K562 (cell line): ENCODE results near the gene CUL9. TPM values are rescaled to one million over a fixed set of nuclear protein-coding genes. Genes with fewer than 3 reads are reported as not detected.

Experiments
- CAMTA2 ChIP-seq: fragments of 250-450 bp; sonication (Bioruptor Pico); conservative IDR thresholded peaks from 2 replicates; pipeline ENCODE4 v1.5.1; 2022
- CBX8 ChIP-seq: fragments of 200-600 bp; sonication (generic); IDR thresholded peaks from 2 replicates; pipeline ENCODE4 v1.6.1; 2012; ENCODE audit warnings: borderline replicate concordance, mixed run types, low read depth, mild to moderate bottlenecking, moderate library complexity, mixed read lengths, low read length, control low read depth, inconsistent platforms; ENCODE audit not compliant: poor library complexity, severe bottlenecking; ENCODE audit errors: extremely low read depth
- CHD4 ChIP-seq: fragments of 200-600 bp; sonication (generic); IDR thresholded peaks from 3 replicates; pipeline ENCODE4 v1.6.1; 2012; ENCODE audit warnings: low read depth, mild to moderate bottlenecking, mixed read lengths, low read length, inconsistent platforms; ENCODE audit not compliant: insufficient read depth, insufficient replicate concordance, poor library complexity, severe bottlenecking
- DMBX1 ChIP-seq: fragments of 250-450 bp; sonication (Bioruptor Pico); IDR thresholded peaks from 2 replicates; pipeline ENCODE4 v1.8.0; 2022; ENCODE audit warnings: inconsistent platforms, mild to moderate bottlenecking, moderate library complexity, borderline replicate concordance
- ETS2 ChIP-seq: IDR thresholded peaks from 2 replicates; pipeline ENCODE4 v1.6.1; 2016; ENCODE audit warnings: borderline replicate concordance, missing genetic modification characterization, mild to moderate bottlenecking, moderate library complexity, missing compliant biosample characterization; ENCODE audit not compliant: poor library complexity, severe bottlenecking
- HNRNPH1 ChIP-seq: fragments of 200-400 bp; formaldehyde crosslinking; optimal IDR thresholded peaks from 2 replicates; pipeline ENCODE3; 2017; ENCODE audit warnings: low read depth, mild to moderate bottlenecking, low read length, moderate library complexity
- HNRNPK ChIP-seq: fragments of 200-400 bp; formaldehyde crosslinking; IDR thresholded peaks from one replicate; pipeline ENCODE4 v1.6.1; 2018; ENCODE audit warnings: mild to moderate bottlenecking, low read depth, low read length; ENCODE audit not compliant: poor library complexity, severe bottlenecking
- MAFK ChIP-seq: IDR thresholded peaks from 2 replicates; pipeline ENCODE4 v1.6.1; 2011; ENCODE audit warnings: low read length, improper control_type of control experiment
- NR3C1 ChIP-seq: sonication (generic); formaldehyde crosslinking; IDR thresholded peaks from 2 replicates; pipeline ENCODE4 v1.8.1; 2022; ENCODE audit warnings: missing genetic modification reagents
- RFX5 ChIP-seq: IDR thresholded peaks from 2 replicates; pipeline ENCODE4 v1.6.1; 2011; ENCODE audit warnings: low read depth, mild to moderate bottlenecking, improper control_type of control experiment, low read length
- ZNF124 ChIP-seq: sonication (generic); formaldehyde crosslinking; IDR thresholded peaks from 2 replicates; pipeline ENCODE4 v1.8.1; 2022; ENCODE audit warnings: missing genetic modification reagents
- ZNF197 ChIP-seq: fragments of 200-800 bp; sonication (Bioruptor generic); IDR thresholded peaks from 2 replicates; pipeline ENCODE4 v1.6.1; 2016; ENCODE audit warnings: low read depth, missing genetic modification characterization, missing compliant biosample characterization
- ZNF232 ChIP-seq: sonication (generic); formaldehyde crosslinking; IDR thresholded peaks from 2 replicates; pipeline ENCODE4 v1.8.0; 2022; ENCODE audit warnings: mild to moderate bottlenecking, missing genetic modification reagents
- polyA plus RNA-seq, 8 experiments: library from polyadenylated mRNA; depleted of rRNA in 4 of 8; stranded (reverse) in 5 of 8; unstranded in 3 of 8; fragments of >200 nt; fragmentation: Nextera tagmentation in 2 of 8; fragmentation: Illumina TruSeq in 1 of 8; extraction: Ambion mirVana in 2 of 8; extraction: Trizol in 1 of 8; gene quantifications; 2 replicates each; pipeline versions ENCODE4 v1.2.1 to v1.2.3, GENCODE V29; 2011 to 2014; ENCODE audit warnings: inconsistent platforms in 1 of 8, missing spikeins in 1 of 8
- total RNA-seq, 7 experiments: library from RNA; depleted of rRNA in 6 of 7; stranded (reverse); fragments of >200 nt in 6 of 7; fragmentation: Illumina TruSeq in 2 of 7; extraction: Trizol in 2 of 7; gene quantifications; 2 replicates each; pipeline versions ENCODE4 v1.2.1 to v1.2.3, GENCODE V29; 2011 to 2021; ENCODE audit warnings: low replicate concordance in 1 of 7
- TF ChIP-seq, protein P1 (sequence below): sonication (generic); formaldehyde crosslinking; IDR thresholded peaks from 2 replicates; pipeline ENCODE4 v1.8.0; 2023; ENCODE audit warnings: mild to moderate bottlenecking, missing genetic modification reagents
- TF ChIP-seq, protein P2 (sequence below): fragments of 250-450 bp; sonication (Bioruptor Pico); IDR thresholded peaks from 2 replicates; pipeline ENCODE4 v1.8.0; 2021; ENCODE audit warnings: mild to moderate bottlenecking, moderate library complexity
- TF ChIP-seq, protein P3 (sequence below): fragments of 250-450 bp; sonication (Bioruptor Pico); IDR thresholded peaks from 2 replicates; pipeline ENCODE4 v1.9.0; 2021; ENCODE audit warnings: mild to moderate bottlenecking, inconsistent platforms
- TF ChIP-seq, protein P4 (sequence below): fragments of 450-650 bp; IDR thresholded peaks from 2 replicates; pipeline ENCODE4 v1.6.1; 2016

Gene CUL9
- total and polyA plus RNA-seq, 9 of the 15 experiments (the other 6 are each of a cell fraction or from before 2014, with no cell fraction given), result 0.50 to 20.7 (median 6.6) TPM

DNA sequence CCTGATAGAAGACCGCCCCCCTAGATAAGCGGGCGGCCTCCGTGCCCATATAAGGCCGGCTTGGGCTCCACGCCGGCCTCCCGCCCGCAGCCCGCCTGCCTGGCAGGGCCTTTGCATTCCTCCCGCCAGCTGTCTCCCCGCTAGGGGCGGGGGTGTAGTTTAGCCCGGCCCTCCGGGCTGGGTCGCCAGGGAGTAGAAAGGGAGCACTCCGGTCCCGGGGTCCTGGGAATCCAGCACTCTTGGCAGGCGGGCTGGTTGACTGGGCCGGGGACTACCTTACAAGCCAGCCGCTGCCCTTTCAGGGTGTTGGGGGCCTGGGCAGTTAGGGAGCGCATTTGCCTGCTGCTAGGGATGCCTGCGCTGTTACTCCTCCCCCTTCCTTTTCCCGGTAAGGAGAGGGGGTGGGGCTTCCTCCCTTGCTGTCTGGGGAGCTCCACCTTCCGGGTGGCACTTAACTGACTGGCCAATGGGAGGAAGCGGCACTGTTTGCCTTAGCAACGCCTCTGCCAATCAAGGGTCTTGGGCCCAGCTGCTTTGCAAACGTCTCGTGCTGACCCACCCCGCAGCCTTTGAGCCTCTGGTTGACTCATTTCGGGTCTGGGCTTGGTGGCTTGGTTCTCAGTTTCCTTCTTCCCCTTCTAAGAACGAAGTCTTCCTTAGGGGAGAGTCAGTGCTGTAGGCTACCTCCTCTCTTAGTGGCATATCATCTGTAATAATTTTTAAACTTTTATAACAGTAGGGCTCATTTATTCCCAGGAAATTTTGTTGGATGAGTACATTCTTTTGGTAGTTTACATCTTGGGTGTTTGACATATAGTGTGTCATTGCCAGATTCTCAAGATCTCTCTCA, 7.5 kb upstream of the CUL9 start (continued):
- TF ChIP-seq, protein P1, sequence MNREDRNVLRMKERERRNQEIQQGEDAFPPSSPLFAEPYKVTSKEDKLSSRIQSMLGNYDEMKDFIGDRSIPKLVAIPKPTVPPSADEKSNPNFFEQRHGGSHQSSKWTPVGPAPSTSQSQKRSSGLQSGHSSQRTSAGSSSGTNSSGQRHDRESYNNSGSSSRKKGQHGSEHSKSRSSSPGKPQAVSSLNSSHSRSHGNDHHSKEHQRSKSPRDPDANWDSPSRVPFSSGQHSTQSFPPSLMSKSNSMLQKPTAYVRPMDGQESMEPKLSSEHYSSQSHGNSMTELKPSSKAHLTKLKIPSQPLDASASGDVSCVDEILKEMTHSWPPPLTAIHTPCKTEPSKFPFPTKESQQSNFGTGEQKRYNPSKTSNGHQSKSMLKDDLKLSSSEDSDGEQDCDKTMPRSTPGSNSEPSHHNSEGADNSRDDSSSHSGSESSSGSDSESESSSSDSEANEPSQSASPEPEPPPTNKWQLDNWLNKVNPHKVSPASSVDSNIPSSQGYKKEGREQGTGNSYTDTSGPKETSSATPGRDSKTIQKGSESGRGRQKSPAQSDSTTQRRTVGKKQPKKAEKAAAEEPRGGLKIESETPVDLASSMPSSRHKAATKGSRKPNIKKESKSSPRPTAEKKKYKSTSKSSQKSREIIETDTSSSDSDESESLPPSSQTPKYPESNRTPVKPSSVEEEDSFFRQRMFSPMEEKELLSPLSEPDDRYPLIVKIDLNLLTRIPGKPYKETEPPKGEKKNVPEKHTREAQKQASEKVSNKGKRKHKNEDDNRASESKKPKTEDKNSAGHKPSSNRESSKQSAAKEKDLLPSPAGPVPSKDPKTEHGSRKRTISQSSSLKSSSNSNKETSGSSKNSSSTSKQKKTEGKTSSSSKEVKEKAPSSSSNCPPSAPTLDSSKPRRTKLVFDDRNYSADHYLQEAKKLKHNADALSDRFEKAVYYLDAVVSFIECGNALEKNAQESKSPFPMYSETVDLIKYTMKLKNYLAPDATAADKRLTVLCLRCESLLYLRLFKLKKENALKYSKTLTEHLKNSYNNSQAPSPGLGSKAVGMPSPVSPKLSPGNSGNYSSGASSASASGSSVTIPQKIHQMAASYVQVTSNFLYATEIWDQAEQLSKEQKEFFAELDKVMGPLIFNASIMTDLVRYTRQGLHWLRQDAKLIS (CRISPR knock-in tag), result no peak
- no peak for TF ChIP-seq ZNF124 (CRISPR knock-in tag)
- no peak for TF ChIP-seq ZNF197 (CRISPR knock-in tag)
- TF ChIP-seq ETS2 (tag), result no peak
- no peak for TF ChIP-seq CBX8
- no peak for TF ChIP-seq HNRNPK
- TF ChIP-seq ZNF232 (CRISPR knock-in tag), result no peak
- no peak for TF ChIP-seq CAMTA2 (CRISPR knock-in tag)
- TF ChIP-seq, protein P2, sequence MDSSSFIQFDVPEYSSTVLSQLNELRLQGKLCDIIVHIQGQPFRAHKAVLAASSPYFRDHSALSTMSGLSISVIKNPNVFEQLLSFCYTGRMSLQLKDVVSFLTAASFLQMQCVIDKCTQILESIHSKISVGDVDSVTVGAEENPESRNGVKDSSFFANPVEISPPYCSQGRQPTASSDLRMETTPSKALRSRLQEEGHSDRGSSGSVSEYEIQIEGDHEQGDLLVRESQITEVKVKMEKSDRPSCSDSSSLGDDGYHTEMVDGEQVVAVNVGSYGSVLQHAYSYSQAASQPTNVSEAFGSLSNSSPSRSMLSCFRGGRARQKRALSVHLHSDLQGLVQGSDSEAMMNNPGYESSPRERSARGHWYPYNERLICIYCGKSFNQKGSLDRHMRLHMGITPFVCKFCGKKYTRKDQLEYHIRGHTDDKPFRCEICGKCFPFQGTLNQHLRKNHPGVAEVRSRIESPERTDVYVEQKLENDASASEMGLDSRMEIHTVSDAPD (CRISPR knock-in tag), result no peak
- no peak for TF ChIP-seq DMBX1
- peak; percentile 65; the same call in 1 of the 2 replicates for TF ChIP-seq RFX5
- TF ChIP-seq, protein P3, sequence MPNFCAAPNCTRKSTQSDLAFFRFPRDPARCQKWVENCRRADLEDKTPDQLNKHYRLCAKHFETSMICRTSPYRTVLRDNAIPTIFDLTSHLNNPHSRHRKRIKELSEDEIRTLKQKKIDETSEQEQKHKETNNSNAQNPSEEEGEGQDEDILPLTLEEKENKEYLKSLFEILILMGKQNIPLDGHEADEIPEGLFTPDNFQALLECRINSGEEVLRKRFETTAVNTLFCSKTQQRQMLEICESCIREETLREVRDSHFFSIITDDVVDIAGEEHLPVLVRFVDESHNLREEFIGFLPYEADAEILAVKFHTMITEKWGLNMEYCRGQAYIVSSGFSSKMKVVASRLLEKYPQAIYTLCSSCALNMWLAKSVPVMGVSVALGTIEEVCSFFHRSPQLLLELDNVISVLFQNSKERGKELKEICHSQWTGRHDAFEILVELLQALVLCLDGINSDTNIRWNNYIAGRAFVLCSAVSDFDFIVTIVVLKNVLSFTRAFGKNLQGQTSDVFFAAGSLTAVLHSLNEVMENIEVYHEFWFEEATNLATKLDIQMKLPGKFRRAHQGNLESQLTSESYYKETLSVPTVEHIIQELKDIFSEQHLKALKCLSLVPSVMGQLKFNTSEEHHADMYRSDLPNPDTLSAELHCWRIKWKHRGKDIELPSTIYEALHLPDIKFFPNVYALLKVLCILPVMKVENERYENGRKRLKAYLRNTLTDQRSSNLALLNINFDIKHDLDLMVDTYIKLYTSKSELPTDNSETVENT (CRISPR knock-in tag), result no peak
- TF ChIP-seq CHD4, result no peak
- TF ChIP-seq, protein P4, sequence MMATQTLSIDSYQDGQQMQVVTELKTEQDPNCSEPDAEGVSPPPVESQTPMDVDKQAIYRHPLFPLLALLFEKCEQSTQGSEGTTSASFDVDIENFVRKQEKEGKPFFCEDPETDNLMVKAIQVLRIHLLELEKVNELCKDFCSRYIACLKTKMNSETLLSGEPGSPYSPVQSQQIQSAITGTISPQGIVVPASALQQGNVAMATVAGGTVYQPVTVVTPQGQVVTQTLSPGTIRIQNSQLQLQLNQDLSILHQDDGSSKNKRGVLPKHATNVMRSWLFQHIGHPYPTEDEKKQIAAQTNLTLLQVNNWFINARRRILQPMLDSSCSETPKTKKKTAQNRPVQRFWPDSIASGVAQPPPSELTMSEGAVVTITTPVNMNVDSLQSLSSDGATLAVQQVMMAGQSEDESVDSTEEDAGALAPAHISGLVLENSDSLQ, result peak; percentile 98
- TF ChIP-seq MAFK, result 0 out of 2 replicates have a peak, but pooled peaks have one; percentile 8
- TF ChIP-seq HNRNPH1, result no peak
- TF ChIP-seq NR3C1 (CRISPR knock-in tag), result no peak
